Loucy (cell line): ENCODE results near the gene PGM3.
A peak's percentile ranks its signal among the peaks of the same experiment; 100 is the strongest.

Experiments used
- H2AFZ ChIP-seq: fragments of 200-600 bp; sonication (generic); 2 replicates; pipeline ENCODE4 v1.6.0; 2016; ENCODE audit warnings: antibody characterized with exemption, mild to moderate bottlenecking, low read length, moderate library complexity
- H3F3A ChIP-seq: fragments of 200-600 bp; 2 replicates; pipeline ENCODE4 v1.6.0; 2016; ENCODE audit warnings: antibody characterized with exemption, low read depth, mild to moderate bottlenecking
- H3K27me3 ChIP-seq: fragments of 200-600 bp; sonication (generic); 2 replicates; pipeline ENCODE4 v1.6.1; 2014; ENCODE audit warnings: low read length, mild to moderate bottlenecking; ENCODE audit not compliant: insufficient read depth, poor library complexity, severe bottlenecking
- H3K36me3 ChIP-seq: fragments of 200-600 bp; sonication (generic); 2 replicates; pipeline ENCODE4 v1.6.1; 2016; ENCODE audit warnings: low read length; ENCODE audit not compliant: insufficient read depth
- H3K4me1 ChIP-seq: fragments of 200-600 bp; sonication (generic); 2 replicates; pipeline ENCODE4 v1.5.1; 2014; ENCODE audit warnings: low read length, mild to moderate bottlenecking; ENCODE audit not compliant: insufficient read depth, poor library complexity, severe bottlenecking
- H3K4me2 ChIP-seq: fragments of 200-600 bp; sonication (generic); 2 replicates; pipeline ENCODE4 v1.6.0; 2014; ENCODE audit warnings: antibody characterized with exemption, low read length, low read depth, mild to moderate bottlenecking; ENCODE audit not compliant: poor library complexity, severe bottlenecking
- H3K4me3 ChIP-seq: fragments of 200-600 bp; sonication (generic); 2 replicates; pipeline ENCODE4 v1.5.1; 2014; ENCODE audit warnings: low read length, mild to moderate bottlenecking, mixed read lengths; ENCODE audit not compliant: poor library complexity, severe bottlenecking
- H3K79me2 ChIP-seq: fragments of 200-600 bp; sonication (generic); 2 replicates; pipeline ENCODE4 v1.6.1; 2014; ENCODE audit warnings: low read length; ENCODE audit not compliant: insufficient read depth
- H3K9ac ChIP-seq: fragments of 200-600 bp; sonication (generic); 2 replicates; pipeline ENCODE4 v1.6.0; 2014; ENCODE audit warnings: mild to moderate bottlenecking, low read depth, low read length, moderate library complexity; ENCODE audit not compliant: poor library complexity, severe bottlenecking
- H3K9me2 ChIP-seq: fragments of 200-600 bp; sonication (generic); replicated peaks from 2 replicates; pipeline ENCODE4 v1.6.1; 2016; ENCODE audit warnings: low read depth, low read length, mixed read lengths
- H3K9me3 ChIP-seq: fragments of 200-600 bp; sonication (generic); 2 replicates; pipeline ENCODE4 v1.6.1; 2014; ENCODE audit warnings: mild to moderate bottlenecking, antibody characterized with exemption, low read length, low read depth; ENCODE audit not compliant: insufficient read depth
- H4K20me1 ChIP-seq: fragments of 200-600 bp; sonication (generic); 2 replicates; pipeline ENCODE4 v1.6.0; 2014; ENCODE audit warnings: antibody characterized with exemption, low read length, mild to moderate bottlenecking; ENCODE audit not compliant: insufficient read depth, poor library complexity, severe bottlenecking
- CTCF ChIP-seq: fragments of 200-600 bp; sonication (generic); conservative IDR thresholded peaks from 2 replicates; pipeline ENCODE4 v1.5.1; 2014; ENCODE audit warnings: mild to moderate bottlenecking, antibody characterized with exemption, low read length
- EZH2phosphoT487 ChIP-seq: fragments of 200-600 bp; IDR thresholded peaks from 2 replicates; pipeline ENCODE4 v1.6.1; 2018; ENCODE audit warnings: antibody characterized with exemption, mild to moderate bottlenecking, moderate library complexity, borderline replicate concordance

The PGM3 gene

GRCh38 chr6:83190626-83191025 lies 2.4 kb downstream of the PGM3 start:
- no peaks in the 10 kb centered on the region for H3K9me2 ChIP-seq
- H4K20me1 ChIP-seq, result peaks cover 6% of the 10 kb centered on the region
- H3K9me3 ChIP-seq, result no peaks in the 10 kb centered on the region
- peak overlapping the region; percentile 1 for H3K4me3 ChIP-seq
- H2AFZ ChIP-seq, result no peak overlapping the region
- no peaks in the 10 kb centered on the region for H3K36me3 ChIP-seq
- H3K79me2 ChIP-seq, result peaks cover 42% of the 10 kb centered on the region
- H3K27me3 ChIP-seq, result no peaks in the 10 kb centered on the region
- H3K9ac ChIP-seq, result no peak overlapping the region
- TF ChIP-seq CTCF, result no peak
- no peak for TF ChIP-seq EZH2phosphoT487
- no peaks in the 10 kb centered on the region for H3F3A ChIP-seq
- peak overlapping the region; percentile 56 for H3K4me2 ChIP-seq
- peaks cover 39% of the 10 kb centered on the region for H3K4me1 ChIP-seq

- Histone ChIP-seq H3K36me3 (no peaks in the 10 kb centered on the region), H3K27me3 (no peaks in the 10 kb centered on the region), H2AFZ (no peak overlapping the region), H3K79me2 (peaks cover 35% of the 10 kb centered on the region), H3K9ac (no peak overlapping the region), H3K4me2 (peak overlapping the region; percentile 56), H3F3A (no peaks in the 10 kb centered on the region), H3K9me2 (no peaks in the 10 kb centered on the region), H3K9me3 (no peaks in the 10 kb centered on the region), H3K4me1 (peaks cover 28% of the 10 kb centered on the region), H4K20me1 (peaks cover 6% of the 10 kb centered on the region), H3K4me3 (no peak overlapping the region)
- TF ChIP-seq CTCF, result no peak
- TF ChIP-seq EZH2phosphoT487, result no peak
These were observed 4.6 kb downstream of the PGM3 start for GRCh38 chr6:83188501-83188900.

- H4K20me1 ChIP-seq, result peaks cover 6% of the 10 kb centered on the region
- H3K27me3 ChIP-seq, result no peaks in the 10 kb centered on the region
- no peak overlapping the region for H2AFZ ChIP-seq
- H3K4me3 ChIP-seq, result no peak overlapping the region
- no peak for TF ChIP-seq EZH2phosphoT487
- no peak for TF ChIP-seq CTCF
- H3K9me3 ChIP-seq, result no peaks in the 10 kb centered on the region
- 0 out of 2 replicates have a peak, but pooled peaks cover 9% of the 10 kb centered on the region for H3K36me3 ChIP-seq
- H3K79me2 ChIP-seq, result peaks cover 11% of the 10 kb centered on the region
- H3K4me1 ChIP-seq, result peaks cover 6% of the 10 kb centered on the region
- H3K9ac ChIP-seq, result no peak overlapping the region
- no peak overlapping the region for H3K4me2 ChIP-seq
- no peaks in the 10 kb centered on the region for H3F3A ChIP-seq
- no peaks in the 10 kb centered on the region for H3K9me2 ChIP-seq
These were observed 8.0 kb downstream of the PGM3 start for GRCh38 chr6:83185096-83185495.
